Suppressor macrophage treated with lipopolysaccharide for 1 hour (primary cell): ENCODE data around the gene UBA7.
"Not testable (repeated sequence)": the region's sequence is repeated elsewhere in the genome, so short reads cannot be mapped to it uniquely, and the experiment has no call there.

Experiments
- DNase-seq, 3 donors: peaks; one replicate each; pipeline ENCODE4 v3.0.0-alpha.2; 2020 to 2022

UBA7 gene

GRCh38 chr3:49804141-49805041 is 9.4 kb downstream of the UBA7 start:
- DNase-seq = peak; percentile 24 to 39 (median 30)

GRCh38 chr3:49803465-49804140 is 10.2 kb downstream of the UBA7 start:
- peak; percentile 36 to 63 (median 38) for DNase-seq

GRCh38 chr3:49802719-49803464 is 10.9 kb downstream of the UBA7 start, which contains the start of gene INKA1:
Gene INKA1 (plus strand): TSS chr3:49803261. CDS start chr3:49803393, 132 bp downstream.
- peak; percentile 88 to 96 (median 95) for DNase-seq

- DNase-seq = no peak
Measured at GRCh38 chr3:49801160-49801559, 12.6 kb downstream of the UBA7 start.

GRCh38 chr3:49799761-49800160 is 14.0 kb downstream of the UBA7 start, which contains the start of gene CDHR4:
Gene CDHR4 (minus strand): TSS chr3:49799873. CDS start chr3:49799812, 61 bp downstream.
- peak in 2 of 3 donors; percentile 24 to 28 for DNase-seq

GRCh38 chr3:49799105-49799504 is 14.6 kb downstream of the UBA7 start:
- DNase-seq = no peak

GRCh38 chr3:49794926-49795905 is 18.5 kb downstream of the UBA7 start:
- no peak for DNase-seq

- DNase-seq = no peak
Measured at GRCh38 chr3:49794431-49794830, 19.3 kb downstream of the UBA7 start.

GRCh38 chr3:49793486-49794085 is 20.2 kb downstream of the UBA7 start:
- no peak for DNase-seq

- no peak for DNase-seq
Measured at GRCh38 chr3:49792371-49793150, 21.2 kb downstream of the UBA7 start.

- no peak for DNase-seq
Measured at GRCh38 chr3:49791571-49791970, 22.2 kb downstream of the UBA7 start.

GRCh38 chr3:49790626-49791411 is 22.9 kb downstream of the UBA7 start:
- DNase-seq = no peak

- no peak for DNase-seq
Measured at GRCh38 chr3:49788056-49788455, 25.7 kb downstream of the UBA7 start.

GRCh38 chr3:49787536-49787935 is 26.2 kb downstream of the UBA7 start:
- DNase-seq = no peak

GRCh38 chr3:49787182-49787464 is 26.6 kb downstream of the UBA7 start:
- DNase-seq = no peak

- DNase-seq = peak; percentile 99 to 100 (median 100)
Measured at GRCh38 chr3:49786357-49787181, 27.2 kb downstream of the UBA7 start, which contains the start of gene IP6K1. Gene IP6K1 (minus strand): TSS chr3:49786542. CDS start chr3:49748040, 38,502 bp downstream.

GRCh38 chr3:49785565-49786356 is 28.0 kb downstream of the UBA7 start:
- peak; percentile 34 to 52 (median 51) for DNase-seq

- not testable (repeated sequence) for DNase-seq
Measured at GRCh38 chr3:49782277-49782676, 31.5 kb downstream of the UBA7 start.
